ENCODE data around the gene LYRM4.

The LYRM4 gene

DNA sequence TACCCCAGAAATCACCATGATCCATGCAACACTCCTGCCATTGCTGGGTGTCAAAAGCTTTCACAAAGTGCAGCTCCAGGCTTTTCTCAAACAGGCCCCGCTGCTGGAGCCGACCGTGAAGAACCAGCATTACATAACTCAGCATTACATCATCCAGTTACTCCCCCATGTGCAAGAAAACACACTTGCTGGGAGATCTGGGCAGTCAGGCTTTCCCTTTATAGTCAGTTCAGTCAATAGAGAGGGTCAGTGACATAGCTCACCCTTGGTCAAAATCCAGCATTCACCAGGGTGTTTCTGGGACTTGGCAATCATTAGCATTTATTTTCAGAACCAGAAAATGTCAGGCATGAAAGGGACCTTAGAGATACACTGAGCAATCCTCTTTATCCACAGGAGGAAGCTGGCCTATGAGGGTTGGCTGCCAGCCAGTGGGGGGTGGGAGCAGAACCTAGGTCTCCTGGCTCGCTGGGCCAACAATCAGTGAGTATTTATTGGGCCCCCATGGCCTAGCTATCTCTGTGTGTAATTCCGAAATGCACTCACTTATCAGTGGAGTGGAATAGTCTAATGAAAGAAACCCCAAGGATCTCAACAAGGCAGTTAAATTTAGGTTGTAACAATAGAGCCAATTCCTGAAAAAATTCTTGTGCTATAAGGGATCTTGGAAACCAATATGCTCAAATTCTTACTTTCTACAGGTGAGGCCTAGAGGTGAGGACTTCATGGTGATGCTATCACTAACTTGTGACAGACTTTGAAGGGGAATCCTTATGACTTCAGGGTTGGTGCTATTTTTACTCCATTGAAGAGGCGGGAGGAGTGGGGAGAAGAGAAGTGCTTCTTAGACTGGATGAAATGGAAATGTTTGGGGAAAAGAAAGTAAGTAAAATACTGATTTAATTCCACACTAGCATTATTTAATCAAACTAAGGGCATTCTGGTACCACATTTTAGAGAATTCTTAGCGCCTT, 54.6 kb downstream of the LYRM4 start:
- DNase-seq (ENCODE audit: low read depth), result no peak

GRCh38 chr6:5205035-5205507, 55.7 kb downstream of the LYRM4 start:
- DNase-seq (ENCODE audit: low read depth), result no peak

GRCh38 chr6:5204376-5204775, 56.4 kb downstream of the LYRM4 start:
- DNase-seq (ENCODE audit: low read depth), result no peak

GRCh38 chr6:5203546-5203945, 57.2 kb downstream of the LYRM4 start:
- DNase-seq (ENCODE audit: low read depth), result no peak

GRCh38 chr6:5202941-5203340, 57.8 kb downstream of the LYRM4 start:
- no peak for DNase-seq (ENCODE audit: low read depth)

DNA sequence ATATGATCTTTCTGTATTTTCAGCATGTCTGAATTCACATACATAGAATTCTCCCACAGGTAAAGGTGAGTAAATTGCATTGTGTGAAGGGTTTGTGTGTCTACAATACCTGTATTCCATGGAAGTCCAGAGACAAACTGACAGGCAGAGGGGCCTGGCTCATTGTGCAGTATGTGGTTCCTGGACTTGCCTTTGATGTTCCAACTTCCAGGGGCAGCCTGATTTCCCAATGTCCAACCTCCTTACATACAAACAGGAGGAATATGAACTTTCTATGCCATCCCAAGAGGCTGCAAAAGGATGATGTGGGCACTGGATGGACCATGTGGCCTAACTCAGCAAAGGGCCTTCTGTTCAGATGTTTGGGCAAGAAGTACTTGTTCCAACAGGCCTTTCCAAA, 58.5 kb downstream of the LYRM4 start:
- no peak for DNase-seq (ENCODE audit: low read depth)

GRCh38 chr6:5201271-5201670, 59.5 kb downstream of the LYRM4 start:
- DNase-seq (ENCODE audit: low read depth), result no peak

DNA sequence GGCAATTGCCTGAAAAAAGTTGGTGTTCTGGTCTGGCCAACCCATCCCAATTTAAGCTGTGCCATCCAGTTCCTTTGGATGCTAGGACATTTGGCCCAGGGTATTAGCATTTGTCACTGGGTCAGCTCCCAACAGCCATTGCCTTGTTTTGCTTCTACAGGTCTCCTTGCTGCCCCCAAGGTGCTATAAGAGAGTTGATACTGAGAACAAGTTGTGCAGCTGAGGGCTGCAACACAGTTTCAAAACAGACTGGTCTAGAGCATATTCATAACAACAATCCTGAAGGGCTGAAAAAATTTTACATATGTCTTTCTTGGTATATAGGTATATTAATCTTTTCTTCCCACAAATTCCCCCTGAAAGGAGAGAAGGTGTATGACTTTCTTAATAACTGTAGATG, 61.0 kb downstream of the LYRM4 start:
- no peak for DNase-seq (ENCODE audit: low read depth)

DNA sequence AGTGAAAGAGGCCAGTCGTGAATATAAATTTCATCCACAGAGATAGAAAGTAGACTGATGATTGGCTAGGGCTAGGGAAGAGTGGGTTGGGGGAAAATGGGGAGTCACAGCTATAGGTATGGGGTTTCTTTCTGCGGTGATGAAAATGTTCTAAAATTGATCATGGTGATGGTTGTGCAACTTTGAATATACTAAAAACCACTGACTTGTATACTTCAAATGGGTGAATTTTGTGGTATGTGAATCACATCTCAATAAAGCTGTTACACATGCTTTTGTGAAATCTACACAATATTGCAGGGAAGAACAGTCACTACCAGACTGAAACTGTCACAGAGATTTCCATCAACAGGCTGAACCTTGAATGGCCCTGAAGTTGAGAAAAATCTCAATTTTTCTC, 61.5 kb downstream of the LYRM4 start:
- no peak for DNase-seq (ENCODE audit: low read depth)

- no peak for DNase-seq (ENCODE audit: low read depth)
Observed at GRCh38 chr6:5197084-5197483, 63.7 kb downstream of the LYRM4 start.

DNA sequence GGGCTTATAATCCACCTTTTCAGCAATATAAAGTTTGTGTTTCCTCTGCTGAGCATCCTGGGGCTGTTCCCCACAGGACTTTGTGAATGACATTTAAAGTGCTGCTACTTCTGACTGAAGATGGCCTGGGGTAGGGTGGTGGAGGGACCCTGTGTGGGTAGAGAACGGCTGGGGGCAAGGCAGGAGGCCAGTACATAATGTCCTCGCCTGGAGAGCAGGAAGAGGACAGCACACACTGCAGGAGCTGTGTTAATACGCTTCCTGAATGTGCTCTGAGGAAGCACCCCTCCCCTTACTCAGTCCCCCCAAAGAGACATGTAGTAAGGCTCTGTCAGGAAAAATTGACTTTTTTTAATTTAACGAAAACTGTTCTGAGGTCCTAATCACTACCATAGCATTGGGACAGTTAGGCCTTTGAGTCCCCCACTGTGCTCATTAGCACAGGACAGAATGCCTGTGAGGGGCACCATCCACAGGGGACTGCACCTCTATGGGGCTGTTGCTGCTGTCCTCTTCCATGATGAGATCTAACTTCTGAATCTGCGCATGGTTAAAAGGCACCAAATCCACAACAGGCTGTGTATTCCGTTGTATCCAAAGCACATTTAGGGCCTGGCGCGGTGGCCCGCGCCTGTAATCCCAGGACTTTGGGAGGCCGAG, 68.5 kb downstream of the LYRM4 start:
- no peak for DNase-seq (ENCODE audit: low read depth)

- DNase-seq (ENCODE audit: low read depth), result no peak
Observed at GRCh38 chr6:5191722-5192121, 69.0 kb downstream of the LYRM4 start.

DNA sequence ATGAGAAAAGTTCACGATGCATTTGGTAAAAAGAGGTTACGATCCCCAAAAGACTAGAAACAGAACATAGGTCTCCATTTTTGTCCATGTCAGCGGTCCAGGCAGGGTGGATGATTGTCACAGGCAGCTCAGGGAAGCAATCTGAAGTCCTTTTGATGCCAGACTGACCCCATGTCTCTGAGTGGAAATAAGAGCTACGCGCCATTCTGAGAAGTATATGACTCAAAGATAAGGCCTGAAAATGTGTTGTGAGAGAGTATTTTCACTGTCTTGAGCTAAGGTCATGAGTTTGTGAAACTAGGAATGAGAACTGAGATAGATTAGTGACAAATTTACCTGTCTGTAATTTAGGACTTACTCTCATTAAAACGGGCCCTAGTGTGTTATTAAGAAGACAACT, 69.5 kb downstream of the LYRM4 start:
- no peak for DNase-seq (ENCODE audit: low read depth)

GRCh38 chr6:5190507-5190906, 70.2 kb downstream of the LYRM4 start:
- no peak for DNase-seq (ENCODE audit: low read depth)

- no peak for DNase-seq (ENCODE audit: low read depth)
Observed at GRCh38 chr6:5188646-5189045, 72.1 kb downstream of the LYRM4 start.

DNA sequence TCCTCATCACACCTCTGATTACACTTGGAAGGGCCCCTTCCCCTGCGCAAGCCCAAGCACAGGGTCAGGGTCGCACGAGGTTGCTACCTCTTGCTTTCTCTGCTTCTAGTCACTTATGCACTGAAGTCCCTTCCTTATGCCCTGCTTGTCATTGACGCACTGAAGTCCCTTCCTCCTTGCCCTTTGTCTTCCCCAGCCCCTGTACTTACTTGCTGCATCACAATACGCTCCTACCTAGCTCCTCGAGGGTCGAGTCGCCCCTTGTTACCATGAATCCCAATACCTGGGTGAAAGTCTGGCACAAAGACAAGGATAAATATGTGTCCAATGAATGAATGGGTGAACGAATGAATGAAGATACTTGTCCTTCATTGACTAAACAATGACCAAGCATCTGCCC, 75.9 kb downstream of the LYRM4 start:
- no peak for DNase-seq (ENCODE audit: low read depth)

DNA sequence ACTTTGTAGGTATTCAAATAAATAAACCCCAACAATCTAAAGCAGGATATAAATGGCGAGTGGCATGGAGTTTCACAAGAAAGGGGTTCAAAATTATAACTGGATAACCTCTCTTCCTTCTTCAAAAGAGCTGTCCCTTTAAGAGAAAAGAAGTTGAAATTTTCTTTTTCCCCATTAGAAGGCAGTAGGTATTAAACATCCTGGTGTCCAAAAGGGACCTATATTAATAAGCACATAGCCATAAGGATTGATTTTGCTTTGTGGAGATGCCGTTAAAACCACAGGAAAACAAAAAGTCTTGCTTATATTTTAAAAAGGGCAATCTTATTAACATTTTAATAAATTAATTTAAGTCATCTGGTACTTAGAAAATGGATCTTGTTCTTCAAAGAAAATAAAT, 76.5 kb downstream of the LYRM4 start:
- no peak for DNase-seq (ENCODE audit: low read depth)

GRCh38 chr6:5181510-5182317, 79.0 kb downstream of the LYRM4 start:
- DNase-seq (ENCODE audit: low read depth), result no peak

GRCh38 chr6:5180636-5181035, 80.1 kb downstream of the LYRM4 start:
- DNase-seq (ENCODE audit: low read depth), result no peak

GRCh38 chr6:5179917-5180316, 80.8 kb downstream of the LYRM4 start:
- DNase-seq (ENCODE audit: low read depth), result no peak

DNA sequence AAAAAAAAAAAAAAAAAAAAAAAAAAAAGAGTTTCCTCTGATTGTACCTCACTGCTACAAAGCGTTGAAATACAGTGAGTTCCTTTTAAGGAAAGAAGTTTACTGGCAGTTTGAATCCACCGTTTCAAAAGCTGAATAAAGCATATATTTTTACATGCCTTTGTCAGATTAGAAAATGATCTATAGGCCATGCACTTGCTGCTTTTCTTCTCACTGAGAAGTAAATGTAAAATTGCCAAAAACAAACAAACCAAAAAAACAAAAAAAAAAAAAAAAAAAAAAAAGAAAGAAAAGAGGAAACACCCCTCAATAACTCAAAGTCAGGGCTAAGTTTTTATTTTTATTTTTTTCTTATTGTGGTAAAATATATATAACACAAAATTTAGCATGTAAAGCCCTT, 81.9 kb downstream of the LYRM4 start:
- no peak for DNase-seq (ENCODE audit: low read depth)

- no peak for DNase-seq (ENCODE audit: low read depth)
Observed at GRCh38 chr6:5175635-5176034, 85.1 kb downstream of the LYRM4 start.

Measured in activated T-cell treated with anti-CD3 and anti-CD28 coated beads for 1 hour (primary cell).